Endothelial cell of hepatic sinusoid (primary cell): ENCODE data around the gene RASSF3.

Source experiments
- in situ Hi-C: cut with HindIII; loops from 2 replicates; pipeline ENCODE4 v1.10.0; 2017; ENCODE audit warnings: low sequenced_read_pairs

The RASSF3 gene

DNA sequence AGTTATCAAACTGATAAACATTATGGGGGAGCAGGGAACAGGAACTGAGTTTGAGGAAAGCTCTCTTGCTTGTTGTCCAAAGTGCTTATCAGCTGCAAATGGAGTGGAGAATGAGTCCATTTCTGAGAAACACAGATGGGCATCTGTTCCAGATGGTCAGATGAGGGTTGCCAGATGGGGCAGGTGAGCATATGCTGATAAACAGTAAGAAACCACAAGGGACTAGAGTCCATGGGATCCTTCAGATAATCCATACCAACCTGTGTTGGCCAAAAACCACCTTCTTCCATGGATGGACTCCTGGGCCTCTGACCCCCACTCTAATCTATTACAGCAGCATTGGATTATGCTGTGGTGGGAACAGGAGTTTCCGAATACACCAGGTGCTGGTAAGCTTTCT is 110.6 kb downstream of the RASSF3 start:
- in situ Hi-C loops, result no loop called here

DNA sequence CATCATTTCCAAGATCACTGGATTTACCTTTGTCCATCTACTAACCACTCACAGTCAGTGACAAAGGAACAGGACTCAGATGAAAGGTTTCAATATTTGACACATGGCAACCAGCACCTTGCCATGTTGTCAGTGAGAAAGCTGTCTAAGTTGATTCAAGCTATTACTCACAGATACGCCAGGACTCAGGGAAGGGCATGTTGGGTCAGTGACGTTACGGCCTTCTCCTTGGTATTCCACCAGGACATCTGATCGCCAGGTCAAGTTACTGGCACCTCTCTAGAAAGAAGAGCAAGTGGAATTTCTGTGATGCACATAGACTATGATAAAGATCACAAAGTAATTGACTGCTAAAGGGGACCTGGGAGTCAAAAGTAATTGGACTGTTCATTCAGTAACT is 112.5 kb downstream of the RASSF3 start:
- in situ Hi-C loops, result no loop called here

DNA sequence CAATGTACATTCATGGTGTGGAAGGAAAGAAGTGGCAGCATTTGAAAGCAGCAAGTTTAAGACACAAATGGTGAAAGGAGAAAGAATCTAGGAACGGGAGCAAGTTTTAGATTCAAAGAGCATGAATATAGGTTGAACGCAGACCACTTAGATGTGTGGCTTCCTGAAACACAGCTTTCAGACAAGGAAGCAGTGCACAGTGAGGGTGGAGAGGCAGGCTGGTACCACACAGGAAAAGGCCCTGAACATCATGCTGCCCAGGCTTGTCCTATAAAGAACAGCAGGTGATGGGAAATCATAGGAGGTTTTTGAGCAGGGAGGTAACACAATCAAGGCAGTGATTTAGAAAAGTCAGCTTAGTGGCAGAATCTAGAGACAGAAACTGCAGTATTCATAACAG is 113.3 kb downstream of the RASSF3 start:
- in situ Hi-C loops, result no loop called here

DNA sequence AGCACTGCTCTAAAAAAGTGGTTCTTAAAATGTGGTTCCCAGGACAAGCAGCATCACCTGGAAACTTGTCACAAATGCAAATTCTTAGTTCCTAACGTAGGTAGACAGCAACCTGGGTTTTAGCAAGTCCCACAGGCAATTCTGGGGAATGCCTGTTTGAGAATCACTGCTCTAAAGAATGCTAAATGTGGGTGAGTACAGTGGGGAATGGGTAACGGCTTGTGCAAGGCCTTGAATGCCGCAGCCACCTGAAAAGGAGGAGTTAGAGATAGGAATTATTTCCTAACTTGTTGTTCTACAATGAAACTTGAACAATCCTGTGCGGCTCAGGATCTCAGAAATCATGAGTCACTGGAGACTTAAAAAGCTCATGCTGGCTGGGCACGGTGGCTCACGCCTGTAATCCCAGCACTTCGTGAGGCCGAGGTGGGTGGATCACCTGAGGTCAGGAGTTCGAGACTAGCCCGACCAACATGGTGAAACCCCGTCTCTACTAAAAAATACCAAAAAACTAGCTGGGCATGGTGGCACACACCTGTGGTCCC is 114.0 kb downstream of the RASSF3 start:
- in situ Hi-C loops, result no loop called here

DNA sequence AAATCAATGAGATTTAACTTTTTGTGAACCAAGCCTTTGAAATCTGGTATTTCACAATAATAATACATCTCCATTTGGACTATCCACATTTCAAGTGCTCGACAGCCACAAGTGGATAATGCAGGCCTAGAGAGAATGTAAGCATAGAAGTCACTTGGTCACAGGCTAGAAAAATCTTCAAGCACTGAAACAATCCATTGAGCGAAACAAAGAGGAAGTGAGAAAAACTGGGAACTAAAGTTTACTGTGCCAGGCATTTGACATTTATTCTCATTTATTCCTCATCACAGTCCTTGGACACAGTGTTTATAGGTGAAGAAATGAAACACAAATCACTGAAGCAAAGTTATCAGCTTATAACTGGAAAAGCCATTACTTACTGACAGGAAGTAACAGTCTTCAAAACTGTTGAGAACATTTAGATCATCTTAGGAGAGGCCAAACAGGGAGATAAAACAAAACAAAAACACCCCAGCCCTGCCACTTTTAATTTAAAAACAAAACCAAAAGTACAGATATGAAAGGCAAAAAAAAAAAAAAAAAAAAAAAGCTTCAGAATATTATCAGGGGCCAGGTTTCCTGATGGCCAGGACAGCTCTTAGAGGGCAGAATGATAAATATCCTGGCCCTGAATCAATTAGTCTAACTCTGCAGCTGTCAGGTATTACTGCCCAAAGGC is 119.8 kb downstream of the RASSF3 start:
- in situ Hi-C loops, result no loop called here

DNA sequence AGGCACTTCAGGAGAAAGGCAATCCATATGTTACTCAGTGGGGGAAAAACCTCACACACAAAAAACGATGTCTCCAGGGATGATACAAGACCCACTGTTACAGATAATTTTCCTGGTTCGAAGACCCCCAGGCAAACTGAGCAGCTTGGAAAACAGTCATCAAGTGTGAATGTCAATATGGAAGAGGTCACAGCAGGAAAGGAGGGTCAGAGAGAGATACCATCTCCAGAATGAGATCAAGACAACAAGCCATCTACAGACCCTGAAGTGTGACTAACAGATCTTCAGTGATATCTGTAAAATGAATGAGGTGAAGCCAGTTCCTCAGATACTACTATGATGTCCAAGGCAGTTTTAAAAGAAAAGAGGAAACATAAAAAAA is 120.3 kb downstream of the RASSF3 start:
- in situ Hi-C loops, result no loop called here

DNA sequence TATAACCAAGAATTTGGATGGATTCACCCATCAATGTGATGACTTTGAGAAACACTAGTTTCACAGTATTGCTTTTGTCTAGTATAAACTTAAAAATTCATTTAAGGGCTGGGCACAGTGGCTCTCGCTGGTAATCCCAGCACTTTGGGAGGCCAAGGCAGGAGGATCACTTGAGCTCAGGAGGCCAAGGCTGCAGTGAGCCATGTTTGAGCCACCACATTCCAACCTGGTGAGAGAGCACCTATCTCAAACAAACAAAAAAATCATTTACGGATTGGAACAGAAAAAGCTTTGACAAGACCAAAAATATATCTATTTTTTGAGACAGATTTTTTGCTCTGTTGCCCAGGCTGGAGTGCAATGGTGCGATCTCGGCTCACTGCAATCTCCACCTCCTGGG is 121.4 kb downstream of the RASSF3 start:
- in situ Hi-C loops, result no loop called here

DNA sequence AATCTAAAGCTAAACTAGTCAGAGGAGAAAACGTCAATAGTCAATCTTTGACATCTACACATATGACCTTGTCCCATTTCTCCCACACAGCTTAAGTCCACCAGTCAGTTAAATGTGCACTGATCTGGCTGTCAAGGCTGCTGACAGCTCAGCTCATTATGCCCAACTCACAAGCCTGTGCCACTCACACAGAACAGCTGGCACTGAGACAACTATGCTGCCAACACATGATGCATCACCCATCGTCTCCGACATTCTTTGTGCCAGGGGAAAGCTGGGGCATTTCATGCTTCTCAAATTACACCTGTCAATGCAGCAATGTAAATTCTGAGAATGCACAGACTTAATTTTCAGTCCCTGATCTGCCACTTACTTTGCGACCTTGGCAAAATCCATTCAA is 123.6 kb downstream of the RASSF3 start:
- in situ Hi-C loops, result no loop called here

DNA sequence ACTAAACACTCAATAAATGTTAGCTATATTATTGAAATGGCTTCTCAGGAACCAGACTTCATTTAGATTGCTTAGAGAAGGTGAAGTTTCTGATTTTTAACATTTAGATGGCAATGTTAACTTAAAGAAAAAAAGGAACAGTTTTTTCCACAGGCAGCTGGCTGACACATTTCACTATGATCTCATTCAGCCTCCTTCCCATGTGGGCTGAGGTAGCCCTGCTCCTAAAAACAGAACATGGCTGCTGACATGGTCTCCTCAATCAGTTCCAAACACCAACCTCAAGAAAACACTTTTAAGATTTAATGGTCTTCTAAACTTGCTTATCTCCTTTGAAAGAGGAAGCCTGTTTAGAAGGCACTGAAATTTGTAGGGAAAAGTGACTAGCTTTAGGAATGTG is 125.1 kb downstream of the RASSF3 start:
- in situ Hi-C loops, result no loop called here

DNA sequence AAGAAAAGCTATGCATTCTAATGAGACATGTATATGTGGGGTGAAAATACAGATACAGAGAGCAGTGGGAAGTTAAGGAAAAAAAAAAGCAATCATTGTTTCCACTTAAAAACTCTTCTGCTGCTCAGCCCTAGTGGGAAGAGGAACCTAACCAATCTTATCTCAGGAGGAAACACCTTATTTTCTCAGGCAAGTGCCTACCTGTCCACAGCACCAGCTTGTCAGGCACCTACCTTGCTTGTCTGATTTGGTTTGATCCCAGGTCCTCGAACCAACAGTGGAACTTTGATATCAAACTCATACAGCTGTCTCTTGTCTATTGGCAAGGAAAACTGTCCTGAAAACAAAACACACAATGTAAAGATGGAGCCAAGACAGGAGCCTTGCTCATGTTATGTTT is 126.5 kb downstream of the RASSF3 start:
- in situ Hi-C loops, result no loop called here

DNA sequence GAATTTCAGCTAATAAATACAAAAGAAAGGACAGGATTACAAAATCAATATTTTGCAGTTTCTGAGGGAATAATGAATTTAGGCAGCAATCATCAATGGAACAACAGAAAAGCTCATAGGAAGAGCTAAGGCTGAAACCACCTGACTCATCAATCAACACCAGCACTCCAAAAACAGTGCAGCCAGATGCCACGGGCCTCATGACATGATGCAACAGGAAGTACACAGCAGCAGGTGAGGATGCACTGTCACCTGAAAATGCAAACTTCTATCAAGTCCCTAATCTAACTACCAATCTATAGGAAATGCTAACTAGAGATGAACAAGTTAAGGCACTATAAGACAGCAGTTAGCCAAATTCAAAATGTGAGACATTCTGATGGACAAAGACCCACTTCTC is 127.2 kb downstream of the RASSF3 start:
- in situ Hi-C loops, result no loop called here

DNA sequence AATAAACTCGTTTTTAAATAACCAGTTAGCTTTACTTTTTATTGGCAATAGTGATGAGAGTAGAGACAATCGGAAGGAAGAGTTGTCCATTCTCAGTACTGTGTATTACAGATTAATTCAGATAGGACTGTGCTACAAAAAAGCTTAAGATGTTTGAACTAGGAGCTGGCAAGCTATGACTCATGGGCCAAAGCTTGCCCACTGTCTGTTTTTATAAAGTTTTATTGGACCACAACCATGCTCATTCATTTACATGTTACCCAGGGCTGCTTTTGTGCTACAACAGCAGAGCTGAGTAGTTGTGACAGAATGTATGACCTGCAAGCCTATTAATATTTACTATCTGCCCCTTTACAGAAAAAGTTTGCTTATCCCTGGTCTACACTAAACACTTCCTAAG is 129.5 kb downstream of the RASSF3 start:
- in situ Hi-C loops, result no loop called here

DNA sequence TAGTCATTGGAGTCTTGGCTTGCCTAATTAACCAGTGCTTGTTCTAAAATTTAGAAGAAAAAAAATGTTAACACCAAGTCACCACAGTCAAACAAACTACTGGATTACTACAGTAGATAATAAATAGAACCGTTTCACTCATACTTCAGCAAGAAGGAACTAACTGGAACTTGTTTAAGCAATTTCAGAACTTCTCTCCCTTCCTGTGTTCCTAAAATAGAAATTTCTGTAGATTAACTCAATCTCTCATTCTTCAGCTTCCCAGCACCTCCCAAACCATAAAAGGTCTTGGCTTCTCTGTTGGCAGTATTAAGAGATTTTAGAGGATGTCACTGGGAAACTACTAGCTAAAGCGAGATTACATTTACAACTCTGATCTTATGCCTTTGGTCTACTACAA is 130.4 kb downstream of the RASSF3 start:
- in situ Hi-C loops, result no loop called here

DNA sequence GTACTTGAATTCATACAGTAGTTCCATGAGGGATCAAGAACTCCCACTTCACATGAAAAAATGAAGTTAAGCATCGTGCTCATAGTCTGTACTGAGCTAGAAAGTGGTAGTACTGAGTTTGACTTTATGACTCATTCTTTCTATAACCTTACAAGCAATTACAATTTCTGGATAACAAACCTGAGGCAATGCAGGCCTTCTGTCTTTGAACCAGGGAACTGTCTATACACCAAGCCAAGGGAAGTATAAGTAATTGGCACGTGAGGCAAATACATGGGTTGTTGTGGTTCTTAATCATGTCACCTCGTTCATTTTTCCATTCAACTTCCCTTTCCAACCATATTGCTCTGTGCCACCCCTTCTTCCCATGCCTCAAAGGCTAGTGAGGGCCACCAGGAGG is 132.1 kb downstream of the RASSF3 start:
- in situ Hi-C loops, result no loop called here

DNA sequence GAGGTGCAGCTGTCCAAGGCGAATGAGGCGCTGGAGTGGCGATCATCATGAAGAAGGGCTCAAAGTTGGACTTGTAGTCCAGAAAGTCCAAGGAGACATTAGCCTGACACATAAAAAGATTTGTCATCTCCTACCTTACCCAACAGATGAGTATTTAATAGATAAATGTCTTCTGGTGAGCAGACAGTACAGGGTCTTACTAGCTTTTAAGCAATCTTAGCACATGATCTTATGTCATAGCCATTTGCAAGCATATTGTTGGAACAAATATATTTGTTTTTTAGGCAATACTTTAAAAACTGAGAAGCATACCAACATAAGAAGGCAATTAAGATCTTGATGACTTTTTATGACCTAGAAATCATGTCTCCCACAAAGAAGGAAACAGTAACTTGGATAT is 132.9 kb downstream of the RASSF3 start:
- in situ Hi-C loops, result no loop called here

DNA sequence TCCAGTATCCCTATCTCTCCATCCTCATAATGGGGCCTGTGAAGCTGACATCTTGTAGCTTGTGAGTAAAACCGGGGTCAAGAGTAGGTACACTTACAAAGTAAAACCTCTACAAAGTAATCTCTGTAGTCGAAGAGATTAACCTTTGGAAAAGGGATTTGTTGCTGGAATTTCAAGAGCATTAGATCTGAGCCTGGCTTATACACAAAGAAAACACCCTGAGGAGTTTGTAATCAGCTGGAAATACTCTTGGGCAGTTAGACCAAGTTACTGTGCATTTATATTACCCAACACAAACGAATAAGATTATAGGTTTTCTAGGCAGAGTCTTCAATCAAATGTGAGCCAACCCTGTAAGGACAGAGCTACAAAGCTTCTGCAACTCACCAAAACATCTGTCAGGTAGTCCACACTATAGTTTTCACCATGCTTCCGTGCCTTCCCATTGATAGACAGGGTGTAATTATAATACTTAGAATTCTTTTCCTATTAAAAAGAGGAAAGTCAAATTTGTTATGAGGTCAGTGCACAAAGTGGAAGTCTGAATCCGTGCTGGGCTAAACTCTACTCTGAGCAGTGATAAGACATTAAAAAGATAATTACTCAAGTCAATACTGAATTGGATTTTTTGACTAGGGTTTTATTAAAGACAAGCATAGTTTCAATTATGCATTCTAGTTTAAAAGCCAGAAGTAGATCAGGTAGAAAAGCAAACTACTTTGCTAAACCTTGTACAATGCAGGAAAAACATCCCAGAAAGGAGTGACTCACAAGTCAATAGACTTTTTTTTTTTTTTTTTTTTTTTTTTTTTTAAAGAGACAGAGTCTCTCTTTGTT is 134.3 kb downstream of the RASSF3 start:
- in situ Hi-C loops, result no loop called here

DNA sequence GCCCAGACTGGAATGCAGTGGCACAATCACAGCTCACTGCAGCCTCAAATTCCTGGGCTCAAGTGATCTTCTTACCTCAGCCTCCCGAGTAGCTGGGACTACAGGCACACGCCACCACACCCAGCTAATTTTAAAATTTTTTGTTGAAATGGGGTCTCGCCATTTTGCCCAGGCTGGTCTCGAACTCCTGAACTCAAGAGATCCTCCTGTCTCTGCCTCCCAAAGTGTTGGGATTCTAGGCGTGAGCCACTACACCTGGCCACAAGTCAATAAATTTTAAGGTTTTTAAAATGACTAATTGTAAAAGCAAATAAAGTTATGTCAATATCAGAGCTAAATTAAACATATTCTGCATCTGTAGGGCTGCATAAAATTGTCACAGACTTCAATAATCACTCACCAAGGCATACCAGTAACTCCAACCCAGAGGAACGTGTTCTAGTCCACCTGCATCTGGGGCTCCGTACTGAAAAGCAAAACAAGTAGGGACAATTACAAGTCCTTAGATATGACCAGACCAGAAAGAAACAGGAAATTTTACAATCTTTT is 135.0 kb downstream of the RASSF3 start:
- in situ Hi-C loops, result no loop called here

DNA sequence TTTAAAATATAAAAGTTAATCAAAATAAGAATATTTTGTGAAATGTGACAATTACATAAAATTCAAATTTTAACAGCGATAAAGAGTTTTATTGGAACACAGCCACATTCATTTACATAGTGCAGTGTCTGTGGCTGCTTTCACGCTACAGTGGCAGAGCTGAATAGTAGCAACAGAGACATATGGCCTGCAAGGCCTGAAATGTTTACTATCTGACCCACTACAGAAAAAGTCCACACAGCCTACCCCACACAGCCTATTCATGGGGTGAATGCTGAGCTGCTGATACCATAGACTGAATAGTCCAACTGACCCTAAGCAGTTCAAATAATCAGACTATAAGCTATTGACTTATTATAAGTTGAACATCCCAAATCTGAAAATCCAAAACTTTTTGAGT is 135.7 kb downstream of the RASSF3 start:
- in situ Hi-C loops, result no loop called here

DNA sequence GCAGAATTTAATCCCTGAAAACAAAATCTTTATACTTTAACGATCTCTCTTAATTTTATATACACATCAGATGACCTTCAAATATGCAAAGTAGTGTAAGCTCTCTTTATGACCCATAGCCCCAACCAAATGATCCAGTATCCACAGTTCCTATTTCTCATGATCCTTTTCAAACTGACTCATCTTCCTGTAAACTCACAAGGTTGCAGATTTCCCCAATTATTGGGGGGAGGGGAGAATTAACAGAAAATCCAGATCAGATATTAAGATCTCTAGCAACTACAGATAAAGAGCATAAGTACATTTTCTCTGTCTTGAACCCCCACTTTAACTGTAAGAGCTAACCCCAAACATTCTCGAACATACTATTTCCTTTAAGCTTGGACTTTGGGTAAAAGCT is 136.4 kb downstream of the RASSF3 start:
- in situ Hi-C loops, result no loop called here
